ENCODE measurements around the gene HDAC4.

HDAC4 gene

GRCh38 chr2:239116456-239117246 is 284.2 kb downstream of the HDAC4 start:
- peak; percentile 76 for DNase-seq
- in situ Hi-C loops (cut with HindIII; ENCODE audit: low pct_ligation_motif_present, low pct_unique_long_range_greater_than_20kb, low sequenced_read_pairs), result no loop called here

GRCh38 chr2:239115616-239116015 is 285.2 kb downstream of the HDAC4 start:
- no peak for DNase-seq

GRCh38 chr2:239114616-239115265 is 286.1 kb downstream of the HDAC4 start:
- in situ Hi-C loops (cut with HindIII; ENCODE audit: low pct_ligation_motif_present, low pct_unique_long_range_greater_than_20kb, low sequenced_read_pairs), result no loop called here
- peak; percentile 27 for DNase-seq

More at GRCh38 chr2:239115616-239116015, 285.2 kb downstream of the HDAC4 start:
- in situ Hi-C loops (cut with HindIII; ENCODE audit: low pct_ligation_motif_present, low pct_unique_long_range_greater_than_20kb, low sequenced_read_pairs), result no loop called here

- peak; percentile 72 for DNase-seq
- in situ Hi-C loops (cut with HindIII; ENCODE audit: low pct_ligation_motif_present, low pct_unique_long_range_greater_than_20kb, low sequenced_read_pairs), result no loop called here
These were observed 286.7 kb downstream of the HDAC4 start for GRCh38 chr2:239114119-239114581.

- in situ Hi-C loops (cut with HindIII; ENCODE audit: low pct_ligation_motif_present, low pct_unique_long_range_greater_than_20kb, low sequenced_read_pairs), result no loop called here
- peak; percentile 7 for DNase-seq
These were observed 287.2 kb downstream of the HDAC4 start for GRCh38 chr2:239113615-239114014.

GRCh38 chr2:239113171-239113570 is 287.6 kb downstream of the HDAC4 start:
- DNase-seq, result peak; percentile 55
- in situ Hi-C loops (cut with HindIII; ENCODE audit: low pct_ligation_motif_present, low pct_unique_long_range_greater_than_20kb, low sequenced_read_pairs), result no loop called here

GRCh38 chr2:239112127-239112774 is 288.6 kb downstream of the HDAC4 start:
- no peak for DNase-seq
- in situ Hi-C loops (cut with HindIII; ENCODE audit: low pct_ligation_motif_present, low pct_unique_long_range_greater_than_20kb, low sequenced_read_pairs), result no loop called here

GRCh38 chr2:239111401-239112100 is 289.3 kb downstream of the HDAC4 start:
- in situ Hi-C loops (cut with HindIII; ENCODE audit: low pct_ligation_motif_present, low pct_unique_long_range_greater_than_20kb, low sequenced_read_pairs), result no loop called here
- no peak for DNase-seq

GRCh38 chr2:239110595-239111048 is 290.2 kb downstream of the HDAC4 start:
- DNase-seq, result no peak
- in situ Hi-C loops (cut with HindIII; ENCODE audit: low pct_ligation_motif_present, low pct_unique_long_range_greater_than_20kb, low sequenced_read_pairs), result no loop called here

- no peak for DNase-seq
- in situ Hi-C loops (cut with HindIII; ENCODE audit: low pct_ligation_motif_present, low pct_unique_long_range_greater_than_20kb, low sequenced_read_pairs), result no loop called here
These were observed 290.8 kb downstream of the HDAC4 start for GRCh38 chr2:239109928-239110545.

GRCh38 chr2:239109041-239109927 is 291.5 kb downstream of the HDAC4 start:
- in situ Hi-C loops (cut with HindIII; ENCODE audit: low pct_ligation_motif_present, low pct_unique_long_range_greater_than_20kb, low sequenced_read_pairs), result no loop called here
- DNase-seq, result peak; percentile 89

- in situ Hi-C loops (cut with HindIII; ENCODE audit: low pct_ligation_motif_present, low pct_unique_long_range_greater_than_20kb, low sequenced_read_pairs), result no loop called here
- DNase-seq, result peak; percentile 20
These were observed 292.4 kb downstream of the HDAC4 start for GRCh38 chr2:239108459-239108858.

GRCh38 chr2:239107936-239108335 is 292.9 kb downstream of the HDAC4 start:
- in situ Hi-C loops (cut with HindIII; ENCODE audit: low pct_ligation_motif_present, low pct_unique_long_range_greater_than_20kb, low sequenced_read_pairs), result no loop called here
- DNase-seq, result no peak

- in situ Hi-C loops (cut with HindIII; ENCODE audit: low pct_ligation_motif_present, low pct_unique_long_range_greater_than_20kb, low sequenced_read_pairs), result no loop called here
- no peak for DNase-seq
These were observed 293.9 kb downstream of the HDAC4 start for GRCh38 chr2:239106966-239107365.

GRCh38 chr2:239106314-239106908 is 294.4 kb downstream of the HDAC4 start:
- in situ Hi-C loops (cut with HindIII; ENCODE audit: low pct_ligation_motif_present, low pct_unique_long_range_greater_than_20kb, low sequenced_read_pairs), result no loop called here

GRCh38 chr2:239105234-239105633 is 295.6 kb downstream of the HDAC4 start:
- in situ Hi-C loops (cut with HindIII; ENCODE audit: low pct_ligation_motif_present, low pct_unique_long_range_greater_than_20kb, low sequenced_read_pairs), result no loop called here
- DNase-seq, result no peak

More at GRCh38 chr2:239106314-239106908, 294.4 kb downstream of the HDAC4 start:
- peak; percentile 81 for DNase-seq

- in situ Hi-C loops (cut with HindIII; ENCODE audit: low pct_ligation_motif_present, low pct_unique_long_range_greater_than_20kb, low sequenced_read_pairs), result no loop called here
These were observed 296.0 kb downstream of the HDAC4 start for GRCh38 chr2:239104800-239105199.

More at GRCh38 chr2:239104800-239105199, 296.0 kb downstream of the HDAC4 start:
- no peak for DNase-seq
